GM21528 (cell line): ENCODE data around the gene DIPK2A.
A peak's percentile ranks its signal among the peaks of the same experiment; 100 is the strongest.

Experiments used
- ATAC-seq: cut with Tn5 transposase; IDR thresholded peaks from one replicate; pipeline ENCODE4 v1.9.1; 2021; ENCODE audit warnings: mild to moderate bottlenecking, moderate library complexity; ENCODE audit not compliant: unreplicated experiment, low FRiP score

DIPK2A gene, protein sequence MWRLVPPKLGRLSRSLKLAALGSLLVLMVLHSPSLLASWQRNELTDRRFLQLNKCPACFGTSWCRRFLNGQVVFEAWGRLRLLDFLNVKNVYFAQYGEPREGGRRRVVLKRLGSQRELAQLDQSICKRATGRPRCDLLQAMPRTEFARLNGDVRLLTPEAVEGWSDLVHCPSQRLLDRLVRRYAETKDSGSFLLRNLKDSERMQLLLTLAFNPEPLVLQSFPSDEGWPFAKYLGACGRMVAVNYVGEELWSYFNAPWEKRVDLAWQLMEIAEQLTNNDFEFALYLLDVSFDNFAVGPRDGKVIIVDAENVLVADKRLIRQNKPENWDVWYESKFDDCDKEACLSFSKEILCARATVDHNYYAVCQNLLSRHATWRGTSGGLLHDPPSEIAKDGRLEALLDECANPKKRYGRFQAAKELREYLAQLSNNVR

DNA sequence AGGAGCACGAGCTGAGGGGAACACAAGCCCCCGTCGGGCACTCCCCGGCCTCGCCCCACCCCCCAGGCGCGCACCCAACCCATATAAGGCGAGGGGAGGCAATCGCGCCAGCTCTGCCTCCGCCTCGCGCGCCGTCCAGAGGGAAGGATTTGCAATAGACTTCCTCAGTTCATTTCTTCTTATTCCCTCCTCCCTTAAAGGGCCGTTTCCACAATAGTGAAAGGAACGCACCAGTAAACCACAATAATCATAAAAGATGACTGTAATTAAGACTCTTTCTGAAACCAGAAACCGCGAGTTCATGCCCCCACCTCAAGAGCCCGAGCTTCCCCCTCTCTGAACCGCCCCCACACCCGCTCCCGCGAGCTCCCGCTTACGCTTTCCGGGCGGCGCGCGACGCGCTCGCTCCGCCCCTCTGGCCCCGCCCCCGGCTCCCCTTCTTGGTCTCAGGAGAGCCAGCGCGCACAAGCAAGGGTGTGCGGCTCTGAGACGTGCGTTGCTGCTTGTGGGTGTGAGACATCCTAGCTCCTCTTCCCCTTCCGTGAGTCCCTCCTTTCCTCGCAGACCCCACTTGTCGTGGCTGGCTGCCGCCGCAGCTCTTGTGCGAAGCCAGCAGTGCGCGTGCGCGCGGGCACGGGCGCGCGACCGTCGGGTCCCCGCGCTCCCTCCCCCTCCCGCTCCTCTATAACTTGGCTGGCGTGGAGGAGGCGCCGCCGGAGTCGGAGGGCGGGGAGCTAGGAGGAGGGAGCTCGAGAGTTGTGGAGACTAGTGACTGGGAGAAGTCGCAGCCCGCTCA, at the start of gene DIPK2A:
DIPK2A (plus strand) TSS at position 465 of the 796 bp plus-strand sequence. CDS start 510 bp downstream, outside the sequence.
- peak; percentile 62 for ATAC-seq

DNA sequence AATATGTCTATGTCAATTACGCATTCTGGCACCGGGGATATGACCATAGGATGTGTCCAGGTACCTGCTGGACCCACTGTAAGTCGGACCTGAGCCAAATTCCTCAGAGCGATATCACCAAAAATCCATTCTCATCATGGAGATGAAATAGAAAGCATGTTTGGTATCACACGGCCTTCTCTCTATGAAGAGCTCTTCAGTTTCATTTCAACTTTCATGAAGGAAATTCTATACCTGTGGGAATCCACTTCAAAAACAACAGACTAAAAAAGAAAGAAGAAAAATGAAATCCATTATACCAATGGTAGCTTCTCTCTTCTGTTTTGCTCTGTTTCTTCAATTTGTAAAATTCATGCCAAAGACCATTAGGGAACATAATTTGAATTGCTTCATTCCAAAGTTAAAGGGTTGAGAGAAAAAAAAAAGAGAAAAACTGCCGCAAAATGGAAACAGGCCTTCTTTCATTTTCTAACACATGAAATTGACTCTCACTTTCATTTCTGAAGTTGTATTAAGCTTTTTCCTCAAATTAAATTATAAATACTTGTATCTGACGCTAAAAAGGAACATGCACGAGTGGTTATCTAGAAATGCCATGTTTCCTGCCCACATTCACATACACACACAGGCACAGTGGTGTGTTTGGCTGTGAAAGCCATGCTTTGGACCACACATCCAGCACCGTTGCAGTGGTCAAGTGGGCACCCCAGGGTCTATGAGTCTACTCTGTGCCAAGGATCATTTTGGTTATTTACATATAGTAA, 46.9 kb upstream of the DIPK2A start:
- peak; percentile 79 for ATAC-seq

DNA sequence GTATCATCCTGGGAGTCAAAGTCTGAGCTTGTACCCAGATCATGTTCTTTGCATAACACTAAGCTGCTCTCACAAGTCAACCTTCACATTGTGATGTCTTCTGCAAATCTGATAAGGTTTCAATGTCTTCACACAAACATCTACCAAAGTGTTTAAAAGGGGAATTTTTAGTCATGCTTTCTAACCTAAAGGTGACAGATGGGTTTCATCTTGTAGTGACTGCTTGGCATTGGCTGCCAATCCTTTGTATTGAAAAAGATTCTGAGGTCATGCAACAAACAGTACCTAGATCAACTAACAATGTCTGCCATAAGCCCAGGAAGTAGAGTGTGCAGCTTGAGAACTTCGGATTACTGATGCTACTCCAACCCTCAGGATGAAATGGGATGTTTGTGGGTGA, 43.6 kb upstream of the DIPK2A start:
- no peak for ATAC-seq

DNA sequence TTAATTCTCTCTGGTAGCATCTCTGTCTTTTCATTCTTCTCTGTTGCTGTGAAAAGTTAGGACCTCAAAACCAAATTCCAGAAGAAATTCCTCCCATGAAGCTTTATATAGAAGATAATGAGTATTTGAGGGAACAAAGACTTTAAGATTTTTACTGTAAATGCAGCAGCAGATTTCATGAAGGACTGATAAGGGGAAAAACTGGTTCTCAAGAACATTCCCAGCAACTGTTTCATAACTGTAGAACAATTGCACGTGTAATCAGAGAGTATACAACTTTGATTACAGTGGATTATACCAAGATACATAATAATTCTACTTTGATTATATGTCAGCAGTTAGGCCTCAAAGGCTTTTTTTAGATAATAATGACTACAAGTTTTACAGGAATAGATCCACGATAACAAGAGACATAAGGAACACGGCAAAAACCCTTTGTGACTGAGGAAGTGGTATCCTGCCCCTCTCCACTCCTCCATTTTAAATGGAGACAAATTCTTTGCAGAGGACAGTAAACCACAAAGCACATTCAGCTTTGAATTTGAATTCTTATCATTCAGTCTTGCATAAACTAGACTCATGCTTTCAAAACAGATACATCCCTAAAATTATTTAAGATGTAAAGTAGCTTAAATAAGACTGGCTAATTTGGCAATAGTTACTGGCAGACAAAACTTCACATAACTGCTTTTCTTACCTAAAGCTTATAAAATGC, 42.9 kb upstream of the DIPK2A start:
- ATAC-seq = no peak

GRCh38 chr3:143934791-143935190, 36.8 kb upstream of the DIPK2A start:
- ATAC-seq = no peak

DNA sequence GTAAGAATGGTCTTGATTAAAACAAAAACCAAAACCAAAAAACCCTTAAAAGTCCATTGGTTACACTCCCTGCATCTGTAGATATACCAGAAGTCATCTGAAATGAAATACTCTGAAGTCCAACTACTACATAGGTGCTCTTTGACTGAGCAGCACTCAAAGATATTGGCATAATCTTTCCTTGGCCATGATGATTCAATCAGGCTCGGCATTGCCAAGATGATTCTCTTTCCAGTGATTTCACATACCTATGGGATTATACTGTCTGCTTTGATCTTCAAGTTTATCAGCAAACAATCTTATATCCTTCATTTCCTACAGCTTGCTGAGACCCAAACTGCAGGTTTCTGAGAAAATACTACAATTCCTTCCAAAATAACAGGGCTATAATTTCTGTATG, 35.9 kb upstream of the DIPK2A start:
- ATAC-seq = no peak

DNA sequence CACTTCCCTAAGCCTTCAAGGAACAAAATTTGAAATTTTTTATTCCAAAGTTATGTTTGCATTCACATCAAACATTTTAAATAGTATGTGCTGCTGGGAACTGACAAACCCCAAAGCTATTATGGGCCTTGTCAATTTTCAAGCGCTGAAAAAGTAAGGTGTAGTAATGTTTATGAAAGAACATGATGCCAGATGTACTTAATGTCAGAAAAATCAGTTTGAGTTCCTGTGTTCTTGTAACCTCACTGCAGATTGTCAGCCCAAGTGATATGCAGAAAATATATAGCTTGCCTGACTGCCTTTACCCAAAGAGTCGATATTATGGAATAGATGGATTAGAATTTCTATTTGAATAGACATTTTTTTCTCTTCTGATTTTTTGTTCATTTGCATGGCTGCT, 20.8 kb upstream of the DIPK2A start:
- ATAC-seq = no peak

GRCh38 chr3:143951351-143951971, 20.2 kb upstream of the DIPK2A start:
- peak; percentile 74 for ATAC-seq

DNA sequence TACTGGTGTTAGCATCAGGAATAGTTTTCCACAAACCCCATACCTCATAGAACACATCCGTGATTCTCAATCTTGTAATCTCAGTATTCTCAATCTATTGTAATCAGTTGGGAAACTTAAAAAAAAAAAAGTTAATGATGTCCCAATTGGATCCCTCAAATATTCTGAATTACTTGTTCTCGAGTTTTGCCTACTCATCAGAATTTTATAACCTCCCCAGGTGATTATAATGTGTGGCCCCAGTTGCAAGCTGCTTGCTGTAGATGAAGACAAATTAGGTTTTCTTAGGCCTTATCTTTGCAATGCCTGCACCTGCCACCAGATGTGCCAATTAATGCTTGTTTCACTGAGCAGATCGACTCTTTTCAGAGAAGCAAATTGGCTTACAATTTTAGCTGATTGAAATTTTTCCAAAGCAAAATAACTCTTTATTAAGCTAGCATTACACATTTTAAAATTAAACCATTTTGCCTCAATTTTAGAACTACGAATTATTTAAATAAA, 19.0 kb upstream of the DIPK2A start:
- no peak for ATAC-seq

DNA sequence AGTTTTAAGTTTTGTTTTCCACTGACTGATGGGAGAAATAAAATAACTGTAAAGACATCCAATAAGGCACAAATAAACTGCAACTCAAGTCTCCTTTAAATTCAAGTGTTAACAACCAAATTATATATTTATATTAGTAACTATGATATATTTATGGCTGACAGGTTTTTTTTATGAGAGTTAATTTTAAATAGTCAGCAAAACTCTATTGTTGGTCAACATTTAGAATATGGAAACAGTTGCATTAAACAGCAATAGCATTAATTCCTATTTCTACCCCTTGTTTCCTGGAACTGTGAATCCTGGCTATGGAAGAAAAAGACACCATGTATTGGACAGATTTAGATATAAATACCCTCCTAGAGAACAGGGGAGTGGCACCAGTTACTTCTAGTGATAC, 16.5 kb upstream of the DIPK2A start:
- no peak for ATAC-seq

DNA sequence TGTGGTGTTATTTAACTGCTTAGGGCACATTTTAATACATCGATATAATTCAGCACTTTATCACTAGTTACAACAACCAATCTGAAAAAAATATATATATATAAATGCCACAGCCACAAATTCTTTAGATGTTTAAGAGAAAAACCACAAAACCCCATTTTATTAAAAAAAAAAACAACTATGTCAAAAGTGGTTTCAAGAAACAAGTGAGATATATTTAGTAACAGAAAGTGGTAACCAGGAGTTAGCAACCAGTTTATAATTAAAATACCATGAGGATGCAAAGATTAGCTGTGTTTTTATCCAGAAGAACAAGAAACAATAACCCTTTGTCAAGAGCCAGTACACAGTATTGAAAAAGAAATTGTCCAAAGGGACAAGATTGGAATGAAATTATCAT, 14.8 kb upstream of the DIPK2A start:
- ATAC-seq = no peak

DNA sequence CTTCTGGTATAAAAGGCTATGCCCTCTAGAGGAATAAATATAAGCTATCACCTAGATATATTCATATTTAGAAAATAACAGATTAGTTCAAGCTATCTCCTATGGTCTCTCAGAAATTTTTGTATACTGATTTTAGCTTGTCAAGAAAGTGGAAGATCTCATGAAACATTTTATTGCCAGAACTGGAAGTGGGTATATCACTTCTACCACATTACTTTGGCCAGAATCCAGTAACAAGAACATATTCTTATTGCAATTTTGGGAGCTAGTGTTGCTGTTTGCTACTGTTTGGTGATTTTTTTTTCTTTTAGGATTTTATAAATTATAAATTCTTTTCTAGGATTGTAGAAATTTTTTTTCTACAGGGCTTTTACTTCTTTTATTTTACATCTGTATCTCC, 14.2 kb upstream of the DIPK2A start:
- no peak for ATAC-seq

- ATAC-seq = no peak
Measured at GRCh38 chr3:143958966-143959365, 12.7 kb upstream of the DIPK2A start.

DNA sequence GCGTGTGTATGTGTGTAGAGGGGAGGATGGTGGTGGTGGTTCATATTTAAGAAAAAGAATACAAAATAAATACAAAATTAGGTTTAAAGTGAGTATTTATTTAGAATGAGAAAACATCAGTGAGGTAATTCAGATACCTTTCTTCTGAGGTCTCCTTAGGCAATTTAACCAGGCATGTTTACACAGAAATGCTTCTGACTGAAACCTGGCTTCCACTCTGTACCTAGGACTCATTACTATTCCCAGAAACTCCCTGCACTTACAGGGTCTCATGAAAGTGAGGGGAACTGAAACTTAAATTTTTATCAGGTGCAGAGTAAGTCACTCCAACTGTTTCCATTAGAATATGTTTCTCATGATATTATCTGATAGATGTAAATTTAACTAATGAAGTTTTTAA, 10.3 kb upstream of the DIPK2A start:
- no peak for ATAC-seq

DNA sequence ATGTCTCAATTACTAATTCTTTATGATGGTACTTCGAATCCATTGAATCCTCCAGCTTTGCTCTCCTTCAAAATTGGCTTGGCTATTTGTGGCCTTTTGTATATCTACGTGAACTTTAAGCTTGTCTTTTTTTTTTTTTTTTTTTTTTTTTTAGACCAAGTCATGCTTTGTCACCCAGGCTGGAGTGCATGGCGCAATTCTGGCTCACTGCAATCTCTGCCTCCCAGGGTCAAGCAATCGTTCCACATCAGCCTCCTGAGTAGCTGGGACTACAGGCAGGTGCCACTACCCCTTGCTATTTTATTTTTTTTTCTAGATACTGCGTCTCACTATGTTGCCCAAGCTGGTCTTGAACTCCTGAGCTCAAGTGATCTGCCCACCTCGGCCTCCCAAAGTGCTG, 7.7 kb upstream of the DIPK2A start:
- ATAC-seq = no peak

DNA sequence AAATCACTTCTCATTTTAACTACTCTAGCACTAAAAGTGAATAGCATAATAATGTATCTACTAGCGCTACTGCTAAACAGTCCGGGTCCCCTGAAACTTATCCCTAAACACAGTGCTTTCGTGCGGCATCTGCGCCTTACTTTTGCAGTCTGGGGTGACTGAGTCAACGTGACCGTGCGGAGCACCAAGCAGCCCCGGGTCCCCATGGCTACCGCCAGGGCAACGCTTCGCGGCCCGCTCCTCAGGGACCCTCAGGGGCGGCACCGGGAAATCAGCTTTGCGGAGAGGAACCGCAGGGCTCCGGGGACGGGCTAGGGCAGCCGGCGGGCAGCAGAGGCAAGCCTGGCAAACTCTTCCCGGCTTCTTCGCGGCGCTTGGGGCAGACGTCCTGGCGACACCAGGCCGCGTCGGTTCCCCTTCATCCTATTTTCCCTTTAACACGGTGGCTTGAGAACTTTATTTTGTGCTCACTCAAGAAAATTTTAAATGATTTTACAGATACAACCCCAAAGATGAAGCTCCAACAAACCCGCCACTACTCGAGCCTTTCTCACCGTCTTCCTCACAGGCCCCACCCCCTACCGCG, 757 bp upstream of the DIPK2A start:
- peak; percentile 25 for ATAC-seq

DNA sequence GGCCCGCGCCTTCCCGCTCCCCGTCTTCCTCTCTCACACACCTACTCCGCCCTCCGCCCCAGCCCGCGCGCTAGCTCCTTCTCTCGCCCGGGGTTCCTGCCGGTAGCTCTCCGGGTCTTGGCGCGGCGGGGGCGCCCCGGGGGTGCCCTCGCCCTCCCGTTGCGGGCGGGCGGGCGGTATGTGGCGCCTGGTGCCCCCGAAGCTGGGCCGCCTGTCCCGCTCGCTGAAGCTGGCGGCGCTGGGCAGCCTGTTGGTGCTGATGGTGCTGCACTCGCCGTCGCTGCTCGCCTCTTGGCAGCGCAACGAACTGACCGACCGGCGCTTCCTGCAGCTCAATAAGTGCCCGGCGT, 507 bp downstream of the DIPK2A start:
- ATAC-seq = no peak

DNA sequence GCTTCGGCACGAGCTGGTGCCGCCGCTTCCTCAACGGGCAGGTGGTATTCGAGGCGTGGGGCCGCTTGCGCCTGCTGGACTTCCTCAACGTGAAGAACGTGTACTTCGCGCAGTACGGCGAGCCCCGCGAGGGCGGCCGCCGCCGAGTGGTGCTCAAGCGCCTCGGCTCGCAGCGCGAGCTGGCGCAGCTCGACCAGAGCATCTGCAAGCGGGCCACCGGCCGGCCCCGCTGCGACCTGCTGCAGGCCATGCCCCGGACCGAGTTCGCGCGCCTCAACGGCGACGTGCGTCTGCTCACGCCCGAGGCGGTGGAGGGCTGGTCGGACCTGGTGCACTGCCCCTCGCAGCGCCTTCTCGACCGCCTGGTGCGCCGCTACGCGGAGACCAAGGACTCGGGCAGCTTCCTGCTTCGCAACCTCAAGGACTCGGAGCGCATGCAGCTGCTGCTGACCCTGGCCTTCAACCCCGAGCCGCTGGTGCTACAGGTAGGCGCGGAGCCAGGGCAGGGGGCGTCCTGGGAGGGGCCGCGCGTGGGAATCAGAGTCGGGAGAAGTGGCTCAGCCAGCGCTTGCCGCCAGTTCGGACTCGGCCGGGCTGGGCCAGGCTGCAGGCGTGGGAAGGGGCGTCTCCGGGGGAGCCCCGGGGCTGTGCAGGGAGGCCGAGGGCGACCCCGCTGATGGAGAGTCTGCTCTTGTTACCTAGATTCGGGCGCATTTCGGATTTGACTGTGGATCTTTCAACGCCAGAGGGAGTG, 1.1 kb downstream of the DIPK2A start:
- peak; percentile 41 for ATAC-seq
